Adrenal gland (tissue), 12 donors: ENCODE results near the gene CMIP. TPM values are rescaled to one million over a fixed set of nuclear protein-coding genes. Genes with fewer than 3 reads are reported as not detected.
A peak's percentile ranks its signal among the peaks of the same experiment; 100 is the strongest.
"Not testable (repeated sequence)": the region's sequence is repeated elsewhere in the genome, so short reads cannot be mapped to it uniquely, and the experiment has no call there.

Experiments used
- DNase-seq, 7 donors: peaks; one replicate each; pipeline ENCODE4 v3.0.0-alpha.2; 2019 to 2020
- H3K27ac ChIP-seq, 5 donors: fragments of 200-600 bp; sonication (generic) in 4 of 5; 1 replicate in 3 of 5; 2 replicates in 2 of 5; pipeline versions ENCODE4 v1.5.1 to v1.8.0; 2016 to 2020; ENCODE audit warnings: mild to moderate bottlenecking in 1 of 5
- H3K27me3 ChIP-seq: fragments of 200-600 bp; 2 replicates; pipeline ENCODE4 v1.8.0; 2021
- H3K36me3 ChIP-seq, 2 donors: fragments of 200-600 bp; replicated peaks in 1 of 2; 1 replicate in 1 of 2; 2 replicates in 1 of 2; pipeline versions ENCODE4 v1.5.1 to v1.8.0; 2018 to 2022
- H3K4me1 ChIP-seq, 2 donors: fragments of 200-600 bp; replicated peaks in 1 of 2; 1 replicate in 1 of 2; 2 replicates in 1 of 2; pipeline versions ENCODE4 v1.5.1 to v1.8.0; 2018 to 2021
- H3K4me3 ChIP-seq, 4 donors: fragments of 200-600 bp; sonication (generic) in 3 of 4; one replicate each; pipeline ENCODE4 v1.5.1; 2016 to 2018
- H3K9me3 ChIP-seq, 3 donors: fragments of 200-600 bp; sonication (generic) in 1 of 3; replicated peaks in 1 of 3; 1 replicate in 2 of 3; 2 replicates in 1 of 3; pipeline versions ENCODE4 v1.5.1 to v1.8.0; 2016 to 2021
- CTCF ChIP-seq, 6 experiments: fragments of 450-650 bp in 4 of 6; fragments of 200-600 bp in 2 of 6; sonication (generic) in 1 of 6; IDR thresholded peaks; 1 replicate in 5 of 6; 2 replicates in 1 of 6; pipeline versions ENCODE4 v1.5.1 to v1.8.0; 2016 to 2021; ENCODE audit warnings: antibody characterized with exemption in 6 of 6, mild to moderate bottlenecking in 2 of 6, moderate library complexity in 1 of 6
- POLR2A ChIP-seq, 2 donors: fragments of 450-650 bp; IDR thresholded peaks; one replicate each; pipeline ENCODE4 v1.6.1; 2017; ENCODE audit warnings: antibody characterized with exemption in 2 of 2, mild to moderate bottlenecking in 2 of 2, moderate library complexity in 1 of 2
- WGBS, 4 donors: extraction: QIAGEN DNeasy Blood & Tissue Kit in 2 of 4; methylation state at CpG; one replicate each; pipeline versions ENCODE4 v1.1.5 to v1.1.7; 2013 to 2017; 5-methylcytosine and 5-hydroxymethylcytosine counted together
- intact Hi-C, 2 donors: fragments of 100-400 bp; cut with DNase I; formaldehyde crosslinking; loops; one replicate each; pipeline versions ENCODE4 v1.14.1 to v1.15.0; 2022 to 2023
- polyA plus RNA-seq, 3 donors: library from polyadenylated mRNA; stranded (reverse); fragments of 200-250 nt in 2 of 3; fragments of 350-450 nt in 1 of 3; fragmentation: Illumina TruSeq in 1 of 3; extraction: RNeasy Lipid Tissue Mini Kit (QIAGEN cat#74804) in 1 of 3; gene quantifications; one replicate each; pipeline ENCODE4 v1.2.3, GENCODE V29; 2013 to 2014
- total RNA-seq, 9 donors: library from RNA; depleted of rRNA in 4 of 9; stranded (reverse); fragments of >200 nt in 4 of 9; fragments of 120-200 nt in 1 of 9; fragmentation: NEBNext Ultra II Directional in 1 of 9; extraction: Animal tissue kit (Norgen Biotek cat#: 25700) in 1 of 9; gene quantifications; one replicate each; pipeline versions ENCODE4 v1.1.0 to v1.2.4, GENCODE V29; 2013 to 2023
- donor health status: healthy with polysubstance abuse.
- donor health status: Bipolar disorder and iron deficiency.
- donor health status: DM: yes; HTN: yes; CAD: no.
- donor health status: DM: no; HTN: no; CAD: no.
- donor health status: DM: no; HTN: no; CAD: no.
- donor health status: DM: yes; HTN: yes; CAD: no.

Gene CMIP
- total and polyA plus RNA-seq, 12 donors, result 8.1 to 87.9 (median 42.5) TPM

- no peak overlapping the region for H3K4me3 ChIP-seq
- no peak overlapping the region for H3K27ac ChIP-seq
- no peaks in the 10 kb centered on the region for H3K36me3 ChIP-seq
- peak in 1 of 7 donors; percentile 73 for DNase-seq
- peaks cover 0 to 24% of the 10 kb centered on the region in 2 donors for H3K4me1 ChIP-seq
- no peaks in the 10 kb centered on the region for H3K9me3 ChIP-seq
- no peak for TF ChIP-seq CTCF (IDR thresholded peaks at IDR 0.05)
- no peak for TF ChIP-seq POLR2A (IDR thresholded peaks at IDR 0.05)
- H3K27me3 ChIP-seq, result no peaks in the 10 kb centered on the region
- WGBS, 4 donors, result 68 to 84% (median 71%) methylated on average over 11 to 19 of the region's 19 CpGs
- intact Hi-C loops, result no loop called here
Measured at GRCh38 chr16:81521141-81521626, 76.6 kb downstream of the CMIP start.

GRCh38 chr16:81522108-81522701, 77.6 kb downstream of the CMIP start:
- H3K36me3 ChIP-seq, result no peaks in the 10 kb centered on the region
- TF ChIP-seq CTCF (IDR thresholded peaks at IDR 0.05) (no peak), POLR2A (IDR thresholded peaks at IDR 0.05) (no peak)
- H3K9me3 ChIP-seq, result no peaks in the 10 kb centered on the region
- no peaks in the 10 kb centered on the region for H3K27me3 ChIP-seq
- no peak overlapping the region for H3K27ac ChIP-seq
- no peak overlapping the region for H3K4me3 ChIP-seq
- intact Hi-C loops, result no loop called here
- DNase-seq, result no peak
- peaks cover 0 to 34% of the 10 kb centered on the region in 2 donors for H3K4me1 ChIP-seq
- WGBS, 4 donors, result 84 to 87% (median 85%) methylated on average over 8 of the region's 8 CpGs

- H3K9me3 ChIP-seq, H3K36me3 ChIP-seq, DNase-seq, intact Hi-C loops, H3K4me3 ChIP-seq, H3K27me3 ChIP-seq: not testable (repeated sequence)
- Histone ChIP-seq H3K27ac (peak overlapping the region in 3 of 5 donors; percentile 21 to 44 (median 36)), H3K4me1 (peaks cover 0 to 34% of the 10 kb centered on the region in 2 donors)
- WGBS, 4 donors, result 79 to 100% (median 97%) methylated on average over 7 of the region's 7 CpGs
Measured at GRCh38 chr16:81522851-81523250, 78.2 kb downstream of the CMIP start.

- peak; percentile 79 to 94 (median 93) for DNase-seq
- Histone ChIP-seq H3K4me1 (peaks cover 0 to 34% of the 10 kb centered on the region in 2 donors), H3K9me3 (no peaks in the 10 kb centered on the region), H3K4me3 (no peak overlapping the region), H3K36me3 (no peaks in the 10 kb centered on the region), H3K27me3 (no peaks in the 10 kb centered on the region), H3K27ac (peak overlapping the region in 3 of 5 donors; percentile 21 to 44 (median 36))
- TF ChIP-seq POLR2A (IDR thresholded peaks at IDR 0.05) (no peak), CTCF (IDR thresholded peaks at IDR 0.05) (no peak)
- 52 to 75% (median 58%) methylated on average over 18 to 20 of the region's 20 CpGs for WGBS, 4 donors
- intact Hi-C loops, result no loop called here
Measured at GRCh38 chr16:81523387-81524115, 78.9 kb downstream of the CMIP start.
